ENCODE data around the gene ARHGAP30.

Gene ARHGAP30

DNA sequence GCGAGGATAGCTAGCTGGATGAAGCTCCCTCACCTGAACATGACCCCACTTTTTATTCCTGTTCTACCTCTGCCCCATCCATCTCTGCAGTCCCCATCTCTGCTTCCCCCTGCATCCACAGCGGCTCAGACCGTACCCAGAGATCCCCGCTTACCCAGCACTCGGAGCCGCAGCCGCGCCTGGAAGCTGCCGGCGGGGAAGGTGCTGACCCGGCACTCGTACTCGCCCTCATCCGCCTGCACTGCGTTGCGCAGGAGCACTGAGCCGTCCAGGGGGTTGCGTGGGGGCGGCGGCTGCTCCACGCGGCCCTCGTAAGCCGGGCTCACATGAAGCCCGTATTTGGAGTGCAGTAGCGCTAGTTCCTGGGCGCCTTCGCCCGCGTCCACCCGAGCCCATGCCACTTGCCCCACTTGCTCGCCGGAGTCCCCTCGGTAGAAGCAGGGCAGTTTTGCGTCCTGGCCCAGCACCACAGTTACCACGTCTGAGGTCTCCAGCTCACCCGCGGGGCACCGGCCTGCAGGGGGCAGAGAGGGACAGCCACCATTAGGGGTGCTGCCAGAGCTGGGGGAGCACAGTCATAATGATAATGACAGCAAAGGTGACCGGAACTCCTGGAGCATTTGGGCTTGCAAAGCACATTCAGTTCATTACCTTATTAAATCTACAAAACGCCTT, 9.9 kb upstream of the ARHGAP30 start:
- DNase-seq (ENCODE audit: low spot score): no peak
- TF ChIP-seq, protein P1, sequence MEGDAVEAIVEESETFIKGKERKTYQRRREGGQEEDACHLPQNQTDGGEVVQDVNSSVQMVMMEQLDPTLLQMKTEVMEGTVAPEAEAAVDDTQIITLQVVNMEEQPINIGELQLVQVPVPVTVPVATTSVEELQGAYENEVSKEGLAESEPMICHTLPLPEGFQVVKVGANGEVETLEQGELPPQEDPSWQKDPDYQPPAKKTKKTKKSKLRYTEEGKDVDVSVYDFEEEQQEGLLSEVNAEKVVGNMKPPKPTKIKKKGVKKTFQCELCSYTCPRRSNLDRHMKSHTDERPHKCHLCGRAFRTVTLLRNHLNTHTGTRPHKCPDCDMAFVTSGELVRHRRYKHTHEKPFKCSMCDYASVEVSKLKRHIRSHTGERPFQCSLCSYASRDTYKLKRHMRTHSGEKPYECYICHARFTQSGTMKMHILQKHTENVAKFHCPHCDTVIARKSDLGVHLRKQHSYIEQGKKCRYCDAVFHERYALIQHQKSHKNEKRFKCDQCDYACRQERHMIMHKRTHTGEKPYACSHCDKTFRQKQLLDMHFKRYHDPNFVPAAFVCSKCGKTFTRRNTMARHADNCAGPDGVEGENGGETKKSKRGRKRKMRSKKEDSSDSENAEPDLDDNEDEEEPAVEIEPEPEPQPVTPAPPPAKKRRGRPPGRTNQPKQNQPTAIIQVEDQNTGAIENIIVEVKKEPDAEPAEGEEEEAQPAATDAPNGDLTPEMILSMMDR (IDR thresholded peaks at IDR 0.05; ENCODE audit: extremely low read depth, insufficient read depth, missing control alignments): no peak
- in situ Hi-C loops (cut with MboI; ENCODE audit: low pct_unique_long_range_greater_than_20kb, low sequenced_read_pairs, unreplicated experiment): no loop called here

DNA sequence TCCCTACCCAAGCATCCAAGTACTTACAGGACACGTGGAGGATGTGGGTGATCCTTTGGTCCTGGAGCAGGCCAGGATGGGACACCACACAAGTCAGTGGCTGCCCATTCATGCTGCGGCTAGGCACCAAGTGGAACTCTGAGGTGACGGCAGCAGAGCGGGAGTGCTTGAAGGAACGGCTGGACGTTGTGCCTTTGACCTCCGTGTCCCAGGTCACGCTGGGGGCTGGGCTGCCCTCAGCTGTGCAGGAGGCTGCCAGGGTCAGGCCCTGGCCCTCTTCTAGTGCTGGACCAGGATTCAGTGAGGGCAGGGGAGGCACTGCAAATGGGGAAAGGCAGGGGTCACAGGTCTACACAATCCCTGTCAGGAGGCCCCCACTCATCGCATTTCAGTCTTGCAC, 7.7 kb upstream of the ARHGAP30 start:
- in situ Hi-C loops (cut with MboI; ENCODE audit: low pct_unique_long_range_greater_than_20kb, low sequenced_read_pairs, unreplicated experiment): no loop called here
- TF ChIP-seq, protein P1 (IDR thresholded peaks at IDR 0.05; ENCODE audit: extremely low read depth, insufficient read depth, missing control alignments): no peak
- DNase-seq (ENCODE audit: low spot score): no peak

DNA sequence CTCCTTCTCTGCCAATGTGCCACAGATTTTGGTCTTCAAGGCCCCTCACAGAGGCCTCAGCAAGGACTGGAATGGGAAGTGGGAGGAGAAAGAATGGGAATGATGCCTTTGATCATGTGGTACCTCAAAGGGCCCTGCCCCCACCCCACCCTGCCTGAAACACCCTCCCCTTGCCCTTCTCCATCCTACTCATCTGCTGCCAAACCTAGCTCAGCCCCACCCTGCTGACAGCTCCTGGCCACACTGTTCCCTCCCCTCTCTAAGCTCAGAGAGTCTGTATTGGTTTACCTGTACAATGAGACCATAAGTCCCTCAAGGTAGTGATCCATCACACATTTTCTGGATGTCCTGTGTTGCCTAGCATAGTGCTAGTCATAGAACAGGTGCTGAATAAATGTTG, 6.7 kb upstream of the ARHGAP30 start:
- in situ Hi-C loops (cut with MboI; ENCODE audit: low pct_unique_long_range_greater_than_20kb, low sequenced_read_pairs, unreplicated experiment): no loop called here
- no peak for DNase-seq (ENCODE audit: low spot score)
- TF ChIP-seq, protein P1 (IDR thresholded peaks at IDR 0.05; ENCODE audit: extremely low read depth, insufficient read depth, missing control alignments): no peak

DNA sequence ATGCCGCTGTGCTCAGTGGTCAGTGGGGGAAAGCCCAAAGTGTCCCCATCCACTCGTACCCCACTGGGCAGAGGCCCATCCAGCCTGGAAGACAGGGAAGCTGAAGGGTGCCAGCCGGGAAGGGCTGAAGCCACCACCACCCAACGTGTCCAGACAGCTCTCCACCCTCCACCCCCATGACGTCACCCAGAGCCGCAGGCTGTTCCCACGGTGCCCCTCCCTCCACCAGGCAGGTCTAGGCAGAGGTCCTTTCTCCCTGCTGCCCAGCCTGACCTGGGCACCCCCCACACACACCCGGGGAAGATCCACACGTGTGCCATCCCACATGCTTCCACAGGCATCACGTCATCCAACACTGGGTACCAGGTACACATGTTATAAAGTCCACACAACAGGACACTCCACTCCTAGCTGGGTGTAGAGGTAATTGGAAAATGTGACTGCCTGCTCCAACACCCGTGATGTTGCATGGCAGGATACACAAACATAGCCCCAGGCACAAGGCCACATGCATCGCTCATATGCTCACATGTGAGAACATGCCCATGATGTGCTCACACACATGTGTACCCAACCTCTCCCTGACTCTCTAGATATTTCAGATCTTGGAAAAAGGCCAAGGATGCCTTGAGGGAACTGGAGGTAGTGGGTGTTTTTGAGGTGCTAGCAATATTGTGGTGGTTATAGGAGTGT, 5.1 kb upstream of the ARHGAP30 start:
- TF ChIP-seq, protein P1 (IDR thresholded peaks at IDR 0.05; ENCODE audit: extremely low read depth, insufficient read depth, missing control alignments): no peak
- in situ Hi-C loops (cut with MboI; ENCODE audit: low pct_unique_long_range_greater_than_20kb, low sequenced_read_pairs, unreplicated experiment): no loop called here
- no peak for DNase-seq (ENCODE audit: low spot score)

DNA sequence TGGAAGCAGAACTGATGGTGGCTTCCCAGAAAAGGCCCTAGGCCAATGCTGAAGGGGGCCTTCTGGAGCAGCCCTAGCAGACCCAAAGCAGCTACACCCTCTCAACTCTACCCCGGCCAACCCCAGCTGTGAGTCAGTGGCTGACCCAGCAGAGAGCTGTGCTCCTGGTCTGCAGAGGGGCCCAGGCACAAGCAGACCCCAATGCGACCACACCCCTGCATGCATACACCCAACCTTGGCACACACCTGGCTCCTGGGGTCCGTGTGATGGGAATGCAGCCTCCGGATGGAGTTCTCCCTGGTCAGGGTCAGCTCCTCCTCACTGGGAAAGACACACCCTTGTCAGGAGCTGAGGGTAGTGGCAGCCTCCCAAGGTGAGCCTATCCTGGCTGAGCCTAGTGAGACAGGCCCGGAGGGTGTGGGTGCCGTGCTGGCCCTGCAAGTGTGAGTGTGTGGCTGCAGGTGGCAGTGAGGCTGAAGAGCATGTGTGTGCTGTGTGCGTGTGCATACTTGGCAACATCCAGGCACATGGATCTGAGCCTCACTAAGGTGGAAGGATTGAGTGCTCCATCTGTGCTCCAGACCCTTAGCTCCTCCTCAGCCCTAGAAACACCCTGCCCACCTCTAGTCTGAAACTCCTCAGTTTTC, 3.9 kb upstream of the ARHGAP30 start:
- in situ Hi-C loops (cut with MboI; ENCODE audit: low pct_unique_long_range_greater_than_20kb, low sequenced_read_pairs, unreplicated experiment): no loop called here
- no peak for DNase-seq (ENCODE audit: low spot score)
- TF ChIP-seq, protein P1 (IDR thresholded peaks at IDR 0.05; ENCODE audit: extremely low read depth, insufficient read depth, missing control alignments): no peak

DNA sequence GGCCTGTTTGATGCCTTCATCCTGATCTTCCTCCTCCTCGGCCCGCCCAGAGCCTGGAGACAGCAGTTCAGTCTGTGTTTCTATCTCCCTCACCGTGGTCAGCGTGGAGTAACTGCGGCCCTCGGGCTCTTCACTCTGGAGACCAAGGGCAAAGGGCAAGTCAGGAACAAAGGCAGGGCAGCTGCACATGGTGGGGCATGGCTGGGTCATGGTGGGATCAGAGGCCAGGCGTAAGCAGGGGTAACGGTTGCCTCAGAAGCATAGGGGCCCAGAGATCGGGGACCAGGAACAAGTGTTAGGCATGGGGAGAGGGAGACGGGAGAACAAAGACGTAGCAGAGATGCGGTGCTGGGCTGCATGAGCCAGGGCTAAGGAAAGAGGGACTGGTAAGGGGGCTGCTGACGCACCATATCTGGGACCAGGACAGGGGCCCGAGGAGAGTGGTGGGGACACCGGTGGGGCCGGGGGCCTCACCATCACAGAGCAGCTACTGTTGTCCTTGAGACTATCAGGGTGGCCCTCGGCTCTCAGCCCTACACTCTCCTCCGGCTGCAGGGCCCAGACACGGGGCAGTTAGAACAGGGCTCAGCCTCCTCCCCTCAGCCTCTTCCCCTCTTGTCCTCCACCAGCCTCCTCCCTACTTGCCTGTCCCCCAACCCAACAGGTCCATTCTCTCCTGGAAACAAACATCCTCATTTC, 3.2 kb upstream of the ARHGAP30 start:
- DNase-seq (ENCODE audit: low spot score): no peak
- in situ Hi-C loops (cut with MboI; ENCODE audit: low pct_unique_long_range_greater_than_20kb, low sequenced_read_pairs, unreplicated experiment): no loop called here
- TF ChIP-seq, protein P1 (IDR thresholded peaks at IDR 0.05; ENCODE audit: extremely low read depth, insufficient read depth, missing control alignments): no peak

Measured in GM13977 (cell line).